ENCODE results near the gene PTPN6.

The PTPN6 gene

DNA sequence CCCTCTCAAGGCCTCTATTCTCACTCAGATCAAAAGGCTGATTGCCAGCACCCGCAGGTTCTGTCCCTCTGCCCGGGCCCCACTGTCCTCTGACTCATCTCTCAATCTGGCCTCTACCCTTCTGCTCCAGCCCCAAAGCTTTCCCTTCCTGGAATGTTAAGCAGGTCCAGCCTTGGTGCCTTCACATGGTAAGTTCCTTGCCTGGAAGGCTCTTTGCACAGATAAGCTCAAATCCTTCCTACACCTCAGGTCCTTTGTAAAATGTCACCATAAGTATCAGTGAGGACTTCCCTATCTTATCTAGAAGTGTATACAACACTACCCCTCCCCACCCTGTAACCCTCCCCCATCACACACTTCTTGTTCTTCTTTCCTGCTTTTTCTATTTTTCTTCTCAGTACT is 44.9 kb downstream of the PTPN6 start:
- Histone ChIP-seq H3K9me3 (no peaks in the 10 kb centered on the region), H3K36me3 (peaks cover 90% of the 10 kb centered on the region), H3K27me3 (no peaks in the 10 kb centered on the region), H3K4me1 (no peaks in the 10 kb centered on the region), H3K4me3 (no peak overlapping the region), H3K27ac (no peak overlapping the region), H4K20me1 (no peaks in the 10 kb centered on the region), H3K4me2 (no peak overlapping the region), H3K9ac (no peak overlapping the region)
- no peak for TF ChIP-seq Cebpa-rat (IDR thresholded peaks at IDR 0.05)

DNA sequence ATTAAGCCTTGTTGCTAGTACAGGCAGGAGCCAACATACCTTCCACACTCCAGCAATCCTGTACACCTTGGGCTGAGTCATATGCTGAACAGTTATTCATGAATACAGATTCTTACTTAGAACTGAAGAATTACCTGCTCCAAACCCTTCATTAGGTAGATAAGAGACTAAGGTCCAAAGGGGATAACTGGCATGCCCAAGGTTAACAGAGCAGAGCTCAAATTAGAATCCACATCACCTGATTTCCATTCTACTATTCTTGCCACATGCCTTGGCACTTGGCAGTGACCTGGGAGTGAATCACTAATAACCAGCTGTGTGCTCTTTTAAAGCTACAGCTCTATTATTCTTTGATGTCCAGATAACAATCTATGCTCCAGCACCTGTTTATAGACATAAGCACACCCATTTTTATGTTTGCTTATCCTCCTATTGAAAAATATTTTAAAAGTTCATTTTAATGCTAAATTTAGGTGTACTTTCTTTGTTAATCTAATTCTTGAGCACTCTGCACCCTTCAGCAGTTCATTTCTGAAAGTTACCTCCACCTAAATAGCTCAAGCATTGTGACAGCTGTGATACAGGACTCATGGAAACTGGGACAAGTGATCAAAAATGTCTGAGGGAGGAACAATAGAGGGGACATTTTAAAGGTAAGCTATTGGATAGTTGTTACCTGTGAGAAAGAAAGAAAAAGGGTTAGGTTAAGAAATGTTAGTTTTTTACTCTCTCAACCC is 47.7 kb downstream of the PTPN6 start:
- H4K20me1 ChIP-seq, result peaks cover 10% of the 10 kb centered on the region
- H3K4me1 ChIP-seq, result no peaks in the 10 kb centered on the region
- no peak overlapping the region for H3K27ac ChIP-seq
- H3K27me3 ChIP-seq, result no peaks in the 10 kb centered on the region
- H3K4me3 ChIP-seq, result no peak overlapping the region
- peaks cover 80% of the 10 kb centered on the region for H3K36me3 ChIP-seq
- no peak for TF ChIP-seq Cebpa-rat (IDR thresholded peaks at IDR 0.05)
- no peaks in the 10 kb centered on the region for H3K9me3 ChIP-seq
- no peak overlapping the region for H3K4me2 ChIP-seq
- no peak overlapping the region for H3K9ac ChIP-seq

DNA sequence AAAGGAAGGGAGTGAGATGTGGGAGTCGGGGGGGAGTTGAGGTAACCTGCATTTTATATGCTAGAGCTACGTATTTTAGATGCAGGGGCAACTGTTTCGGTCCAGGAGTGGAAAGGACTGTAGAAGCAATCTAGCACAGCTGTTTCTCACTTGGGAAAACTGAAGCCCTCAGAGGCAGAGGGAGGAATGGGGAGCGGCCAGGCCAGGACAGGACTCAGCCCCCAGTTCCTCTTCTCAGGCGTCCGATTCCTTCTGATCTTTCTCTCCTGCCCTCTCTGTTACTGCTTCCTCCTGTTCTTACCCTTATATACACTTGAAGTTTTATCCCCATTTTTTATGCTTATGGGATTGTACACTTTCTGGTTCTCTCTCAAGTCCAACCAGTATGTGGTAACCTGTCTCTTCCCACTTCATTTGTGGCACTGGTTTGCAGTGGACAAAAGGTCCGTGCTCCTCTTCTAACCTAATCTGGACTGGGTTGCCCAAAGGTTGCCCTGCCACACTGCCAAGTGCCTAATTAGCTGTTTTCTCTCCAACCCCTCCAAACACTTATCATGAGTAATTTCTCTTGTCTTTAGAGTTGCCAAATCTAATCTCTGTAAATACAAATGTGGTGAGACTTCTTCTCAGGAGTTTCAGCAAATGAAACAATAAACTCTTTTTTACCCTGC is 50.9 kb downstream of the PTPN6 start:
- no peaks in the 10 kb centered on the region for H3K27me3 ChIP-seq
- peaks cover 10% of the 10 kb centered on the region for H4K20me1 ChIP-seq
- H3K4me1 ChIP-seq, result no peaks in the 10 kb centered on the region
- H3K9ac ChIP-seq, result no peak overlapping the region
- H3K36me3 ChIP-seq, result peaks cover 76% of the 10 kb centered on the region
- TF ChIP-seq Cebpa-rat (IDR thresholded peaks at IDR 0.05), result no peak
- no peak overlapping the region for H3K4me2 ChIP-seq
- no peaks in the 10 kb centered on the region for H3K9me3 ChIP-seq
- H3K4me3 ChIP-seq, result no peak overlapping the region
- no peak overlapping the region for H3K27ac ChIP-seq

DNA sequence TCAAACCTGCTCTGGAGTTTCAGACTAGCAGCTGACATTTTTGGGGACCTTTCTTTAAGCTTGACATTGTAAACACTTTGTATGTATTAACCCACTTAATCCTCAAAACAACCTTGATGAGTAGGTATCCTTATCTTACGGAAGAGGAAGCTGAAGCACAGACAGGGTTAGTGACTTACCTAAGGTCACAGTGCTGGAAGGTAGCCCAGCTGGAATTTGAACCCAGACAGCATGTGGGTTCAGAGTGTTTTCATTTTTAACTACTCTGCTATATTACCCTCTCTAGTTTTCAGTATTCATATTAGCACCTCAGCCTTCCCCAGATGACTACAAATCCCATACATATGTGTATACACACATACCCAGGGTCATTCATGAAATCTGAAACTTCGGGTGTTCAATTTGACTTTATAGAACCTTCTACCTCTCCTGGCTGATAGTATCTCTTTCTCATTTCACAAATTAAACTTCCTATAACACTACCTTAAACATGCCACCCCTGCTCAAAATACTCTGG is 53.2 kb downstream of the PTPN6 start:
- H4K20me1 ChIP-seq, result peaks cover 10% of the 10 kb centered on the region
- H3K36me3 ChIP-seq, result peaks cover 76% of the 10 kb centered on the region
- peaks cover 9% of the 10 kb centered on the region for H3K4me1 ChIP-seq
- no peaks in the 10 kb centered on the region for H3K27me3 ChIP-seq
- no peak overlapping the region for H3K27ac ChIP-seq
- no peak for TF ChIP-seq Cebpa-rat (IDR thresholded peaks at IDR 0.05)
- H3K4me3 ChIP-seq, result no peak overlapping the region
- no peaks in the 10 kb centered on the region for H3K9me3 ChIP-seq
- no peak overlapping the region for H3K9ac ChIP-seq
- no peak overlapping the region for H3K4me2 ChIP-seq

GRCh38 chr12:7004840-7005239 is 53.7 kb downstream of the PTPN6 start:
- Histone ChIP-seq H4K20me1 (peaks cover 11% of the 10 kb centered on the region), H3K9ac (no peak overlapping the region), H3K9me3 (no peaks in the 10 kb centered on the region), H3K27me3 (no peaks in the 10 kb centered on the region), H3K4me1 (peaks cover 9% of the 10 kb centered on the region), H3K4me2 (no peak overlapping the region), H3K36me3 (peaks cover 74% of the 10 kb centered on the region), H3K4me3 (no peak overlapping the region), H3K27ac (no peak overlapping the region)
- TF ChIP-seq Cebpa-rat (IDR thresholded peaks at IDR 0.05), result no peak

DNA sequence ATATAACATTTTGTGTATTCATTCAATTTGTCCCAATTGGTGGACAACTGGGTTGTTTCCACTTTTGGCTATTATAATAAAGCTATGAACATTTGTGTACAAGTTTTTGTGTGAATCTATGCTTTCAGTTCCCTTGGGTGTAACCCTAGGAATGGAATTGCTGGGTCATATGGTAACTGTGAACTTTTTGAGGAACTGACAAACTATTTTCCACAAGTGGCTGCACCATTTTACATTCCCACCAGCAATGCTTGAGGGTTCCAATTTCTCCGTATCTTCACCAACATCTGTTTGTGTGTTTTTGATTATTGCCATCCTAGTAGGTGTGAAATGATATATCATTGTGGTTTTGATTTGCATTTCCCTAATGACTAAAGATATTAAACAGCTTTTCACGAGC is 54.2 kb downstream of the PTPN6 start:
- Histone ChIP-seq H4K20me1 (peaks cover 15% of the 10 kb centered on the region), H3K9me3 (no peaks in the 10 kb centered on the region), H3K27me3 (no peaks in the 10 kb centered on the region), H3K27ac (no peak overlapping the region), H3K9ac (no peak overlapping the region), H3K4me1 (peaks cover 9% of the 10 kb centered on the region), H3K4me3 (no peak overlapping the region), H3K4me2 (no peak overlapping the region), H3K36me3 (peaks cover 74% of the 10 kb centered on the region)
- no peak for TF ChIP-seq Cebpa-rat (IDR thresholded peaks at IDR 0.05)

GRCh38 chr12:7006639-7007038 is 55.5 kb downstream of the PTPN6 start:
- no peak overlapping the region for H3K4me3 ChIP-seq
- no peaks in the 10 kb centered on the region for H3K9me3 ChIP-seq
- H4K20me1 ChIP-seq, result peaks cover 23% of the 10 kb centered on the region
- TF ChIP-seq Cebpa-rat (IDR thresholded peaks at IDR 0.05), result no peak
- no peak overlapping the region for H3K27ac ChIP-seq
- H3K4me2 ChIP-seq, result no peak overlapping the region
- H3K36me3 ChIP-seq, result peaks cover 79% of the 10 kb centered on the region
- peaks cover 9% of the 10 kb centered on the region for H3K4me1 ChIP-seq
- no peak overlapping the region for H3K9ac ChIP-seq
- no peaks in the 10 kb centered on the region for H3K27me3 ChIP-seq

GRCh38 chr12:7008864-7009263 is 57.7 kb downstream of the PTPN6 start:
- H3K4me2 ChIP-seq, result no peak overlapping the region
- peaks cover 9% of the 10 kb centered on the region for H3K4me1 ChIP-seq
- H3K27me3 ChIP-seq, result no peaks in the 10 kb centered on the region
- H3K9ac ChIP-seq, result no peak overlapping the region
- TF ChIP-seq Cebpa-rat (IDR thresholded peaks at IDR 0.05), result no peak
- H3K9me3 ChIP-seq, result no peaks in the 10 kb centered on the region
- peaks cover 94% of the 10 kb centered on the region for H3K36me3 ChIP-seq
- no peak overlapping the region for H3K27ac ChIP-seq
- H3K4me3 ChIP-seq, result no peak overlapping the region
- H4K20me1 ChIP-seq, result peaks cover 27% of the 10 kb centered on the region

DNA sequence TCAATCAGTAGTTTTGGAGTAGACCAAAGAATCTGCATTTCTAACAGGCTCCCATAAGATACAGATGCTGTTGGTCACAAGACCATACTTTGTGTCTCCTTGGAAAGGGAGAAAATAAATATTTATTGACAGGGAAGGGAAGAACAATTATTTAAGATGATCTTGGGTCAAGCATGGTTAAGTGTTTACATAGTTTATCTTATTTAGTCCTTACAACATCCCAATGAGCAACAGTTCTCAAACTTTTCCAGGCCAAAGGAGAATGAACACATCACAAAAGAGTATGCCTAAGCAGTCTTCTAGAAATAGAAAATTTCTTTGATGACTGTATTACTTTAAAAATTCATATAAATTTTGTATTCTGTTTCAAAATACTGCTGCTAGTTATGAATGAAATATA is 58.4 kb downstream of the PTPN6 start:
- H3K4me2 ChIP-seq, result no peak overlapping the region
- H4K20me1 ChIP-seq, result peaks cover 33% of the 10 kb centered on the region
- H3K4me3 ChIP-seq, result no peak overlapping the region
- no peaks in the 10 kb centered on the region for H3K27me3 ChIP-seq
- peaks cover 95% of the 10 kb centered on the region for H3K36me3 ChIP-seq
- TF ChIP-seq Cebpa-rat (IDR thresholded peaks at IDR 0.05), result no peak
- H3K27ac ChIP-seq, result no peak overlapping the region
- peaks cover 9% of the 10 kb centered on the region for H3K4me1 ChIP-seq
- H3K9me3 ChIP-seq, result no peaks in the 10 kb centered on the region
- H3K9ac ChIP-seq, result no peak overlapping the region

Data from BLaER1 (cell line).